K562 (cell line): Measurements from ENCODE around the gene BIK. TPM values are rescaled to one million over a fixed set of nuclear protein-coding genes. Genes with fewer than 3 reads are reported as not detected.

Experiments used
- ARID1B ChIP-seq: fragments of 450-650 bp; IDR thresholded peaks from 2 replicates; pipeline ENCODE4 v1.6.1; 2016; ENCODE audit warnings: antibody characterized with exemption, mild to moderate bottlenecking, inconsistent platforms
- CBFA2T3 ChIP-seq: fragments of 450-650 bp; IDR thresholded peaks from 2 replicates; pipeline ENCODE4 v1.6.1; 2017
- MEIS2 ChIP-seq: fragments of 450-650 bp; IDR thresholded peaks from 2 replicates; pipeline ENCODE4 v1.6.1; 2014; ENCODE audit warnings: mild to moderate bottlenecking; ENCODE audit not compliant: partially characterized antibody
- MTA2 ChIP-seq: fragments of 450-650 bp; IDR thresholded peaks from 2 replicates; pipeline ENCODE4 v1.6.1; 2016; ENCODE audit warnings: low read depth
- PKNOX1 ChIP-seq: fragments of 450-650 bp; IDR thresholded peaks from 2 replicates; pipeline ENCODE4 v1.6.1; 2016
- POLR2A ChIP-seq: fragments of 450-650 bp; conservative IDR thresholded peaks from 2 replicates; pipeline ENCODE4 v1.6.1; 2016
- PTTG1 ChIP-seq: fragments of 450-650 bp; IDR thresholded peaks from 2 replicates; pipeline ENCODE4 v1.6.1; 2016; ENCODE audit warnings: low read depth, mild to moderate bottlenecking, missing genetic modification characterization, missing compliant biosample characterization
- RBM14 ChIP-seq: fragments of 200-400 bp; formaldehyde crosslinking; IDR thresholded peaks from 2 replicates; pipeline ENCODE4 v1.6.1; 2018; ENCODE audit warnings: low read depth, mild to moderate bottlenecking, low read length, moderate library complexity, borderline replicate concordance; ENCODE audit not compliant: insufficient read depth
- TBL1XR1 ChIP-seq, 2 experiments: IDR thresholded peaks; 2 replicates each; pipeline ENCODE4 v1.6.1; 2012; ENCODE audit warnings: improper control_type of control experiment in 2 of 2, low read length in 2 of 2, mild to moderate bottlenecking in 1 of 2
- THAP7 ChIP-seq: fragments of 250-450 bp; sonication (Bioruptor Pico); IDR thresholded peaks from 2 replicates; pipeline ENCODE4 v1.5.0; 2021
- ZFX ChIP-seq: sonication (generic); formaldehyde crosslinking; IDR thresholded peaks from 2 replicates; pipeline ENCODE4 v1.8.0; 2022; ENCODE audit warnings: mild to moderate bottlenecking, missing genetic modification reagents, moderate library complexity
- ZNF592 ChIP-seq: fragments of 450-650 bp; IDR thresholded peaks from 2 replicates; pipeline ENCODE4 v1.6.1; 2017; ENCODE audit warnings: antibody characterized with exemption, mild to moderate bottlenecking
- ZNF76 ChIP-seq: fragments of 250-450 bp; sonication (Bioruptor Pico); IDR thresholded peaks from 2 replicates; pipeline ENCODE4 v1.4.0; 2020; ENCODE audit warnings: mild to moderate bottlenecking, moderate library complexity, borderline replicate concordance
- ZNF77 ChIP-seq: fragments of 250-450 bp; sonication (Bioruptor Pico); IDR thresholded peaks from 2 replicates; pipeline ENCODE4 v1.5.0; 2020
- polyA plus RNA-seq, 8 experiments: library from polyadenylated mRNA; depleted of rRNA in 4 of 8; stranded (reverse) in 5 of 8; unstranded in 3 of 8; fragments of >200 nt; fragmentation: Nextera tagmentation in 2 of 8; fragmentation: Illumina TruSeq in 1 of 8; extraction: Ambion mirVana in 2 of 8; extraction: Trizol in 1 of 8; gene quantifications; 2 replicates each; pipeline versions ENCODE4 v1.2.1 to v1.2.3, GENCODE V29; 2011 to 2014; ENCODE audit warnings: inconsistent platforms in 1 of 8, missing spikeins in 1 of 8
- total RNA-seq, 7 experiments: library from RNA; depleted of rRNA in 6 of 7; stranded (reverse); fragments of >200 nt in 6 of 7; fragmentation: Illumina TruSeq in 2 of 7; extraction: Trizol in 2 of 7; gene quantifications; 2 replicates each; pipeline versions ENCODE4 v1.2.1 to v1.2.3, GENCODE V29; 2011 to 2021; ENCODE audit warnings: low replicate concordance in 1 of 7

BIK gene
- total and polyA plus RNA-seq, 9 of the 15 experiments (the other 6 are each of a cell fraction or from before 2014, with no cell fraction given) = 0.08 to 0.23 (median 0.18) TPM; not detected in 4

- TF ChIP-seq RBM14 (no peak), PTTG1 (tag) (no peak), PKNOX1 (peak; percentile 53), TBL1XR1 (IDR thresholded peaks at IDR 0.05; ENCODE audit: low read length in 2 of 2) (no peak), ZNF76 (no peak), THAP7 (CRISPR knock-in tag) (no peak), ZNF77 (CRISPR knock-in tag) (no peak), MEIS2 (peak; percentile 72), POLR2A (no peak), ARID1B (peak; percentile 51; the same call in 1 of the 2 replicates), ZFX (peak; percentile 52), CBFA2T3 (peak; percentile 66), ZNF592 (peak; percentile 39; the same call in 1 of the 2 replicates), MTA2 (no peak)
- TF ChIP-seq, all 486 proteins: peak for 12
These were observed 9.2 kb upstream of the BIK start (continued) for GRCh38 chr22:43101306-43101705.
